Stimulated activated CD8-positive, alpha-beta memory T cell treated with anti-CD3 and anti-CD28 coated beads, Interleukin-15, amount 100 ng/mL, for 24 hours (primary cell): ENCODE results near the gene RYR1.
"Not testable (repeated sequence)": the region's sequence is repeated elsewhere in the genome, so short reads cannot be mapped to it uniquely, and the experiment has no call there.

Experiments used
- DNase-seq: peaks from one replicate; pipeline ENCODE4 v3.0.0-alpha.2; 2020; ENCODE audit warnings: low read depth

The RYR1 gene

GRCh38 chr19:38400361-38400760 is 33.1 kb upstream of the RYR1 start:
- DNase-seq: no peak

- DNase-seq: no peak
Measured at GRCh38 chr19:38401148-38401547, 32.3 kb upstream of the RYR1 start.

DNA sequence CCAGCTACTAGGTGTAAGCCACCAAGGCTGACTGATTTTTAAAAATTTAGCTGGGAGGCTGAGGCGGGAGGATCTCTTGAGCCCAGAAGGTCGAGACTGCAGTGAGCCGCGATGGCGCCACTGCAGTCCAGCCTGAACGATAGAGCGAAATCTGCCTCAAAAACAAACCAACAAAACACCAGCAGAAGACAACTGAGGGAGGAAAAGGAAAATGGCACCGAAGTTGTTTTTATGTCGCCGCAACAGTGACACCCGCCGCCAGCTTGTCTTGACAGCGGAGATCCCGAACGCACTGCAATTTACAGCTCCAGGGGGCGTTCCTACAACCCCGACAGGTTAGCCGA is 30.9 kb upstream of the RYR1 start:
- no peak for DNase-seq

DNA sequence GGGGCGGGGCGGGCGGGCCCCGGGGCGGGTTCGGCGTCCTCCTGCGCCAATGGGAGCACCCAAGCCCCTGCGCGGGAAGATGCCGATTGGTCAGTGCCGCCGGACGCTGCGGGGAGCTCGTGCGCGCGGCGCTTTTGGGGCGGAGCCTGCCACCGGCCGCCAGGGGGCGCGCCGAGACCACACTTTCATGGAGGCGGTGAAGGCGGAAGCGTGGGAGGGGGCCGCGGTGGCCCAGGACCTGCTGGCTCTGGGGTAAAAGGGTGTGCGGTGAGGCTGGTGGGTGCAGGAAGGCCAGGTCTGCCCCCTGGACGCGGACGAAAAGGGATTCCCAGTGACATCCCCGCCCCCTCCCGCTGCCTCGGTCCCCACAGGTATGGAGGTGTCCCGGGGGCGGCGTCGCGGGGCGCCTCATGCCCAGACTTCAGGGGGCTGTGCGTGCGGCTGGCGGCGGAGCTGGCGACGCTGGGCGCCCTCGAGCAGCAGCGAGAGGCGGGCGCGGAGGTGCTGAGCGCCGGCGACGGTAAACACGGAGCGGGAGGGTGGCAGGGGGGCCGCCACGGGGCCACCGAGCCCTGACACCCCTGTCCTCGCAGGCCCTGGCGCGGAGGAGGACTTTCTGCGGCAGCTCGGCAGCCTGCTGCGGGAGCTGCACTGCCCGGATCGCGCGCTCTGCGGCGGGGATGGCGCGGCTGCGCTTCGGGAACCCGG is 30.4 kb upstream of the RYR1 start, which contains the start of gene FAM98C:
Gene FAM98C (plus strand): TSS at position 127 of the 708 bp plus-strand sequence. CDS start 61 bp downstream, at position 188.
- DNase-seq: peak; percentile 93

DNA sequence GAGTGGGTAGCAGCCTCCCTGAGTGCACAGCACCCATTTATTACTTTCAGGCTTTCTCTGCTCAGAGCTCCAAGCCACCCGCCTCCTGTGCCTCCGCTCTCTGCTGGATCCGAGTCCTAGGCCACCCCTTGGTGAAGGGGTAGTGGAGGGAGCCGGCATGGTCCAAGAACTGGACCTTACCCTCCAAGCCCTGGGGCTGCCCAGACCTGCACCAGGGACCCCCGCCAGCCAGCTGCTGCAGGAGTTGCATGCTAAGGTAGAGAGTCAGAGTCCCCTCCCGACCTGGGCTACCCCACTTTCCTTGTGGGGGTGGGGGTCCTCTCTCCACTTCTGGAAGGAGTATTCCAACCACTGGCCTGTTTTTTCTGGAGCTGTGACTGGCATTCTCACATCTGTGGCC is 28.6 kb upstream of the RYR1 start:
- DNase-seq: no peak

DNA sequence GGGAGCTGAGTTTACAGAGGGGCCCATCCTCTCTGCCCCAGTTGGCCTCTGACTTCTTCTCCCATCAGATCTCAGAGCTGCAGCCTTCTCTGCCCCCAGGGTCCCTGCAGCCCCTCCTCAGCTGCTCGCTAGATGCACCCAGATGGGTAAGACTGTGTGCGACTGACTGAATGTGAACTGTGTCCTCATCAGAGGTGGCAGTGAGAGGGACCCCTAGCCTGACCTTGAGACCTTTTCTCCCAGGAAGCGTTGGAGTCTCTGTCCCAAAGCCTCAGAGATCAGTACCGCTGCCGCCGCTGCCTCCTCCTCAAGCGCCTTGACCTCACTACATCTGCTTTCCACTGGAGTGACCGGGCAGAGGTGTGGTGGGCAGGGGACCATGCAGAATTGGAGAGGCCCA is 28.2 kb upstream of the RYR1 start:
- DNase-seq: no peak

DNA sequence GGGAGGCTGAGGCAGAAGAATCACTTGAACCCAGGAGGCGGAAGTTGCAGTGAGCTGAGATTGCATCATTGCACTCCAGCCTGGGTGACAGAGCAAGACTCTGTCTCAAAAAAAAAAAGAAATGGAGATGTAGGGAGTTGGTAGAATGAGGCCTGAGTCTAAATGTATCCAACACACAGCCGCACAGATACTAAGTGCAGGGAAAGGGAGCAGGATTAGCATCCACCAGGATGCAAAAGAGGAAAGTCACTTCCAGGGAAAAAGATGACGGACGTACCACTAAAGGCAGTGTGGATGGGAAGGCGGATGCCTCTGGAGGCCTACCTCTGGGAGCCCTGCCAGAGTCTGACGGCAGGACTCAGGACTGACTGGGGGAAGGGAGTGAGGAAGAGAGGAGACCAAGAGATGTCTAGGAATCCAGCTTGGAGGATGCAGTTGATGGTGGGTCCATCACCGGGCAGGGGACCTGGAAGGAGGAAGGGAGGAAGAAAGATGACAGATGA is 23.8 kb upstream of the RYR1 start:
- DNase-seq: no peak

- not testable (repeated sequence) for DNase-seq
Measured at GRCh38 chr19:38410407-38410806, 23.1 kb upstream of the RYR1 start.

- no peak for DNase-seq
Measured at GRCh38 chr19:38411041-38411712, 22.3 kb upstream of the RYR1 start.

GRCh38 chr19:38411898-38412297 is 21.6 kb upstream of the RYR1 start:
- DNase-seq: not testable (repeated sequence)

GRCh38 chr19:38412491-38412890 is 21.0 kb upstream of the RYR1 start:
- DNase-seq: no peak

DNA sequence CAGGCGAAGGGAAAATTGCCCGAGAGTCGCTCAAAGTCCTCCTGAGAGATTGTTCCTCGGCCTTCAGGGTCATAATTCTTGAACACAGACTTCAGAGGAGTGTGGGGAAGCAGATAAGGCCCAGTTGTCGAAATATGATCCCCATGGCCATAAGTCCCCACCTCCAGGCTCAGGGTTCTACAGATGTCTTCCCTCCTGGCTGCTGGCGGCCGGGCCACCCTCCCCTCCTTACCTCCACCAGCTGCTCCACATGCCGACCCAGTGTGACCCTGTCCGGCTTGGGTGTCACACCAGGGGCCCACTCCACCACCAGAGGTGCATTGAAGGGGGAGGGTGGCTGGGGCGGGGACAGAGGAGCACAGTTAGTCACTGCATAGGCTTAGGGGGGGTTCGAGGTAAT is 20.5 kb upstream of the RYR1 start:
- DNase-seq: no peak

DNA sequence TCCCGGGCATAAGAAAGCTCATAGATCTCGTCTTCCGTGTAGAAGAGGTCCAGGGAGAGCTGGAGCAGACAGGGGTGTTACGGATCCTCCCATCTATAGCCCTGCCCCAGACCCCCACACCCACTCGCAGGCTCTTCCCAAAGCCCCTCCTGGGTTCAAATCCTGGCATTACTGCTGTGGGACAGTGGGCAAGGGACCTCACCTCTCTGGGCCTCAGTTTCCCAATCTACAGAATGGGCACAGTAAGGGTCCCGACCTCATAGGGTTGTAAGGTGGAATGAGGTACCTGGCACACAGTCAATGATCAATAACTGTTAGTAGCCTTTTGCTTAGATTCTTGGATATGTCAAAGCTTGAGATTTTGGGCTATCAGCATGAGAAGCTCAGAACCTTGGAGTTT is 20.1 kb upstream of the RYR1 start:
- DNase-seq: no peak

DNA sequence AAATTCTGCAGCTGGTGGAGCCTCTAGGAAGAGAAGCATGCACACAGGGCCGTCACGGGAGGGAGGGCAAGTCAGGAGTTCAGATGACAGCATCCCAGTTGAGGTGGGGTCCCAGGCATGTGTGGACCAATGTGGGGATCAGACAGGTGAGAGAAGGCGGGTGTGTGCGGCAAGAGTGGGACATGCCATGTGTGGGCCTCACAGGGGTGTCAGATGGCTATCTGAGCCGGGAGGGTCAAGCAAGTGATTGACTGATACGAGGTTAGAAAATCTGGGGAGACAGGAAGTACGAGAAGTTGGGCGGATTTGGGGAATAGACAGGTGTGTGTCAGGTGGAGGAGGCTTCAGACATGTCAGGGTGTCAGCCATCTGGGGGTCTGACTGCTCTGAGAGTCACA is 16.3 kb upstream of the RYR1 start:
- DNase-seq: no peak

DNA sequence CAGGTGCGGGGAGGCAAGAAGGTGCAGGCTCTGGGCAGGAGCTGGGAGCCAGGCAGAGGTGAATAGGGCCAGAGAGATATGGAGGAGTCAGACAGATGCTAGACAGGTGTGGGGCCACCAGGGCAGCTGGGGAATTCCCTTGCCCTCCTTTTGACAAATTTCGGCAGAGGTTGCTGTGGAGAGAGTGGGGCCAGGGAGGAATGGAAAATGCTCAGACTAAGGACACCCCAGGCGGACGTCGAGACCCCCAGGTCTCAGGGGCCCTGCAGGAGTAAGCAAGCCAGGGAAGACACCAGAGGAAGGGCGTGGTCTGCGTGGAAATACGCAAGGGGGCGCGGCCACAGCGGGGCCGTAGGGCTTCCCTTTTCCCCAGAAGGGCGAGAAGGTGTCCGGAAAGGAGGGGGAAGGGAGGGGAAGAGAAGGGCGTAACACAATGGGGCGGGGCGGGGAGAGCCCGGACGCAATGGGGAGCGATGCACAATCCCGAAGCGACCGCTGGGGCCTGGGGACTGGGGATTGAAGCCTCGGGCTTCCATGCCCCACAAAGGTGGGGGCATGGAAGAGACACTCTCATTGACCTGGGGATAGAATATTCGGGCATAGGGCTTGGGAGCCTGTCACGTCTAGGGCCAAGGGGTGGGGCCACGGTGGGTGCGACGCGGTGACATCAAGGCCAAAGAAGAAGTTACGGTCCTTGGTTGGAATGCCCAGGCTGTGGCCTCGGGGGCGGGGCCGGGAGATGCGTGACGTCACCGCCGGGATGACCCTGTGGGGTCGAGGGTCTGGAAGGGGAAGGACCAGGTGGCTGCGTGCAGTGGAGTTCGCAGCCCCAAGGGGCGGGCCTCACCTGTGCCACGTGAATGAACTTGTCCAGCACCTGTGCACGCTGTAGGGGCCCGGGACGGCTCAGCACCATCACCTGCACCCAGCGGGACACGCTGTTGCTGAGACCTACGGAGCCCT is 15.7 kb upstream of the RYR1 start:
- peak; percentile 23 for DNase-seq

DNA sequence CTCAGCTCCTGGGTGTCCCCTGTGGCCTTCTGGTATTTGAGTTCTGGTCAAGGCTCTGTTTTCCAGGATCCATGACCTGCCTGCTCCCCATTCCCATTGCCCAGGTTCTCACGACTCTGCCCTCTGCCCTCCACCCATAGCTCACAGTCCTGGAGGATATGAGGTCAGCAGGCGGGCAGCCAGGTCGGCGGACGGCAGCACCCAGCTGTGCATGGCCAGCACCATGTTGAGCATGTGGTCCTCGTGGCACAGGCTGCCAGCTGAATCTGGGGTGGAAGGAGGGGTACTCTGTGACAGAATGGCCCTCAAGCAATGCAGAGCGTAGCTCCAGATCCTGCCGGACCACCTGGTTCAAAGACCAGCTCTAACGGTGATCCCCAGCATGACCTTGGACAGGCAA is 12.6 kb upstream of the RYR1 start:
- no peak for DNase-seq

DNA sequence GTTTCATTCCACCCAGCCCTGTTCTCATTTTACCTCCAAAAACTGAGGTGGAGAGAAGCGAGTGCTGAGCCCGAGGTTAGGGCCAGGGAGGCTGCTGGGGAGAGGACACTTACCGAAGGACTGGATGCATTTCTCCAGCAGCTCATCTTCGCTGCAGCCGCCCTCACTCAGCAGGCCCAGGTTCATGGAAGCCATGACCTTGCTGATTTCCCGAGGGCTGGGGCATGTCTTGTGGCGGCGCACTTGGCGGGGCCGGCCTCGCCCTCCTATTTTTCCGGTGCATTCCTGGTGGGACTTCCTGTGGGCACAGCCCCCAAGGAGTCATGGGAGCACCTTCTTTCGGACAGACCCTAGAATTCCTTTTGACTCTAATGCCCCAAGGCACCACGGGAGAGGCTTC is 11.6 kb upstream of the RYR1 start:
- DNase-seq: no peak

DNA sequence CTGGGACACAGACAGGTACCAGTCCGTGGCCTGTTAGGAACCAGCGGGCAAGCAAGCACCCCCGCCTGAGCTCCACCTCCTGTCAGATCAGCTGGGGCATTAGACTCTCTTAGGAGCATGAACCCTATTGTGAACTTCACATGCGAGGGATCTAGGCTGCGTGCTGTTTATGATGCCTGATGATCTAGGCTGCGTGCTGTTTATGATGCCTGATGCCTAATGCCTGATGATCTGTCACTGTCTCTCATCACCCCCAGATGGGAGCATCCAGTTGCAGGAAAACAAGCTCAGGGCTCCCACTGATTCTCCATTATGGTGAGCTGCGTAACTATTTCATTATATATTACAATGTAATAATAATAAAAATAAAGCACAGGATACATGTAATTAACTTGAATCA is 11.1 kb upstream of the RYR1 start:
- DNase-seq: no peak

- DNase-seq: no peak
Measured at GRCh38 chr19:38424272-38424671, 9.2 kb upstream of the RYR1 start.

DNA sequence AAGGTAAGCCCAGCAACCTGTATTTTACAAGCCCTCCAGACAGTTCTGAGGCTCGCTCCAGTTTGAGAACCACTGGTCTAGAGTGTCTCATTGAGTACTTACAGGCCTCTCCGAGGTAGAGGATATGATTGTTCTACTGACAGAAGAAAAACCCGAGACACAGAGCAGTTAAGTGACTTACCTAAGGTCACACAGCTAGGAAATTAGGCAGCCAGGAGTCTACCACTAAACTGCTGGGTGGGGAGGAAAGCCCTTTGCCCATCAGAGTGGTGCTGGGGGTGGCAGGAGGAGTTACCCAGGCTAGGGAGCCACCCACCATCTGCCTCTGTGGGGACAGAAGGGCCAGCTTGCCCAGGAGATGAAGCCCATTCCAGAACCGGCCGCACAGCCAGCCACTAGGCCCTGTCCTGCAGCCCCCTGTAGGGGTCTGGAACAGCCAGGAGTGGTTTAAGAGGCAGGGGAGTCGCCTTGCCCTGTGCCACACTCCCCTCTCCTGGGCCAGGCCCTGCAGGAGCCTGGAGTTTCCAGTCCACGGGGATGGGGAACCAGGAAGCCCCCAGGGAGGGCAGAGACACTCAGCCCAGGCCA is 8.2 kb upstream of the RYR1 start:
- DNase-seq: no peak

DNA sequence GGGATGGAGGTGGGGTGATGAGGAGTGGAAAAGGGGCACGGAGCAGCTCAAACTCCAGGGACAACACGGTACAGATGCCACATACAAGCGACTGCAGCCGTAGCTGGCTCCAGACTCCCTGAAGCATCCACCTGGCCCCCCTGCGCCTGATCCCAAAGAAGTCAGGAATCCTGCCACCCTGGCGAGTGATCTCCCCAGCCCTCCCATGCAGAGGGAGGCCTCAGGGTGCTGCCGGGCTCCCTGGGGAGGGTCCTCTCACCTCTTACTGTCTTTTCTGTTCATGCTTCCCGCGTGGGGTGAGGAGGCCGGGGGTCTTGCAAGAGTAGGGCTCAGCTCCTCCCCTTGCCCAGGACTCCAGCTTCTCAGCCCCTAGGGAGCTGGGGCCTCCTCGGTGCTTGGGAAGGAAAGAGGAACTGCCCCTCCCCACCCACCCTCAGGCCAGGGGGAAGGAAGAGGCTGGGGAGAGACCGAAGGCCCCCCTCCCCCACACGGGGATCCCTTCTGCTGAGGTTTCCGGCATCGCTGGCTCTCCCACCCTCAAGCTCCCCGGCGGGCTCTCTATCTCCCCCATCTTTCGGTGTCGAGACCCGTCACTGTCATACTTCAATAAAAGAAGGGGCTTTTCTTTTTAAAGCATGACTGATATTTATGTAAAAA is 7.6 kb upstream of the RYR1 start, which contains the start of gene RASGRP4:
Gene RASGRP4 (minus strand): TSS at position 410 of the 657 bp plus-strand sequence. CDS start 128 bp downstream, at position 282.
- DNase-seq: no peak
